ENCODE measurements around the gene PRKAG2.

- TF ChIP-seq CTCF (conservative IDR thresholded peaks at IDR 0.05 in 1 of 2, IDR thresholded peaks at IDR 0.05 in 1 of 2; ENCODE audit: extremely low read depth in 1 of 2, insufficient read depth in 1 of 2, low read depth in 1 of 2, low read length in 2 of 2) (no peak), EZH2 (IDR thresholded peaks at IDR 0.05; ENCODE audit: borderline replicate concordance, low read length) (no peak)
Observed at GRCh38 chr7:151572136-151572535, 304.8 kb downstream of the PRKAG2 start.

All from mammary epithelial cell (primary cell).